BE2C (cell line): ENCODE results near the gene FCMR.

Experiments used
- DNase-seq: peaks from one replicate; pipeline ENCODE4 v3.0.0-alpha.2; 2020
- H3K27me3 ChIP-seq: fragments of 250-450 bp; sonication (Bioruptor Pico); 2 replicates; pipeline ENCODE4 v1.5.1; 2020; ENCODE audit warnings: mild to moderate bottlenecking
- H3K36me3 ChIP-seq: fragments of 250-450 bp; sonication (Bioruptor Pico); 2 replicates; pipeline ENCODE4 v1.5.1; 2020; ENCODE audit warnings: mild to moderate bottlenecking
- H3K4me1 ChIP-seq: fragments of 250-450 bp; sonication (Bioruptor Pico); 2 replicates; pipeline ENCODE4 v1.5.1; 2020
- H3K4me3 ChIP-seq: 2 replicates; pipeline ENCODE4 v1.5.1; 2011; ENCODE audit warnings: low read depth, low read length
- H3K9me3 ChIP-seq: fragments of 250-450 bp; sonication (Bioruptor Pico); 2 replicates; pipeline ENCODE4 v1.5.1; 2020
- CTCF ChIP-seq: IDR thresholded peaks from 2 replicates; pipeline ENCODE4 v1.5.1; 2012; ENCODE audit warnings: mild to moderate bottlenecking, low read depth, low read length

The FCMR gene

GRCh38 chr1:206947255-206947654, 25.5 kb upstream of the FCMR start:
- no peak overlapping the region for H3K4me3 ChIP-seq
- TF ChIP-seq CTCF = no peak
- H3K36me3 ChIP-seq = no peaks in the 10 kb centered on the region
- no peak for DNase-seq
- H3K27me3 ChIP-seq = peaks cover 15% of the 10 kb centered on the region
- no peaks in the 10 kb centered on the region for H3K9me3 ChIP-seq
- H3K4me1 ChIP-seq = no peaks in the 10 kb centered on the region

- DNase-seq = no peak
- Histone ChIP-seq H3K9me3 (no peaks in the 10 kb centered on the region), H3K27me3 (peaks cover 15% of the 10 kb centered on the region), H3K4me1 (no peaks in the 10 kb centered on the region), H3K4me3 (no peak within 1 kb of the TSS), H3K36me3 (no peaks in the 10 kb centered on the region)
- TF ChIP-seq CTCF = no peak
Observed at GRCh38 chr1:206946261-206946660, 24.5 kb upstream of the FCMR start, which contains the start of gene PIGR. Gene PIGR (minus strand): TSS chr1:206946466. CDS start chr1:206940531, 5,935 bp downstream.

GRCh38 chr1:206945779-206946178, 24.0 kb upstream of the FCMR start:
- H3K27me3 ChIP-seq = peaks cover 15% of the 10 kb centered on the region
- H3K9me3 ChIP-seq = no peaks in the 10 kb centered on the region; the same call in 1 of the 2 replicates
- DNase-seq = no peak
- H3K4me3 ChIP-seq = no peak overlapping the region
- no peaks in the 10 kb centered on the region for H3K36me3 ChIP-seq
- TF ChIP-seq CTCF = no peak
- H3K4me1 ChIP-seq = no peaks in the 10 kb centered on the region

- no peaks in the 10 kb centered on the region for H3K4me1 ChIP-seq
- TF ChIP-seq CTCF = no peak
- no peaks in the 10 kb centered on the region; the same call in 1 of the 2 replicates for H3K9me3 ChIP-seq
- no peak overlapping the region for H3K4me3 ChIP-seq
- no peaks in the 10 kb centered on the region for H3K36me3 ChIP-seq
- no peak for DNase-seq
- peaks cover 15% of the 10 kb centered on the region for H3K27me3 ChIP-seq
Observed at GRCh38 chr1:206944703-206945102, 23.0 kb upstream of the FCMR start.

- H3K4me1 ChIP-seq = no peaks in the 10 kb centered on the region
- H3K9me3 ChIP-seq = no peaks in the 10 kb centered on the region; the same call in 1 of the 2 replicates
- no peak for DNase-seq
- no peak overlapping the region for H3K4me3 ChIP-seq
- TF ChIP-seq CTCF = no peak
- peaks cover 15% of the 10 kb centered on the region for H3K27me3 ChIP-seq
- no peaks in the 10 kb centered on the region for H3K36me3 ChIP-seq
Observed at GRCh38 chr1:206941766-206942418, 20.2 kb upstream of the FCMR start.

GRCh38 chr1:206940588-206940936, 18.8 kb upstream of the FCMR start:
- no peak overlapping the region for H3K4me3 ChIP-seq
- H3K4me1 ChIP-seq = no peaks in the 10 kb centered on the region
- TF ChIP-seq CTCF = no peak
- no peak for DNase-seq
- H3K36me3 ChIP-seq = no peaks in the 10 kb centered on the region
- peaks cover 11% of the 10 kb centered on the region for H3K27me3 ChIP-seq
- H3K9me3 ChIP-seq = no peaks in the 10 kb centered on the region; the same call in 1 of the 2 replicates
